Mucosa of stomach (tissue), 1 donor: ENCODE results near the gene LDHAL6B.
"Not testable (repeated sequence)": the region's sequence is repeated elsewhere in the genome, so short reads cannot be mapped to it uniquely, and the experiment has no call there.

Experiments
- H3K27me3 ChIP-seq: one replicate; pipeline ENCODE4 v1.7.0; 2013; ENCODE audit warnings: mild to moderate bottlenecking, low read length; ENCODE audit not compliant: control insufficient read depth, insufficient read depth
- H3K36me3 ChIP-seq: one replicate; pipeline ENCODE4 v1.7.0; 2013; ENCODE audit warnings: low read length; ENCODE audit not compliant: control insufficient read depth, insufficient read depth
- H3K4me1 ChIP-seq: one replicate; pipeline ENCODE4 v1.7.0; 2013; ENCODE audit warnings: mild to moderate bottlenecking, low read length; ENCODE audit not compliant: control insufficient read depth, insufficient read depth
- H3K4me3 ChIP-seq: one replicate; pipeline ENCODE4 v1.7.0; 2013; ENCODE audit warnings: low read length
- H3K9ac ChIP-seq: one replicate; pipeline ENCODE4 v1.7.0; 2013; ENCODE audit warnings: mild to moderate bottlenecking, low read length, moderate library complexity
- H3K9me3 ChIP-seq: one replicate; pipeline ENCODE4 v1.7.0; 2013; ENCODE audit warnings: mild to moderate bottlenecking, low read length, moderate library complexity; ENCODE audit not compliant: control insufficient read depth
- donor health status: Pancreatic carcinoma.

Gene LDHAL6B

GRCh38 chr15:59206623-59207183 lies at the start of gene LDHAL6B:
Gene LDHAL6B, plus strand, starts transcription at chr15:59206843. Its CDS starts 98 bp downstream, at chr15:59206941.
- Histone ChIP-seq H3K36me3 (peaks cover 4% of the 10 kb centered on the region), H3K9me3 (no peaks in the 10 kb centered on the region), H3K27me3 (no peaks in the 10 kb centered on the region), H3K4me3 (no peak within 1 kb of the TSS), H3K9ac (no peak within 1 kb of the TSS), H3K4me1 (no peaks in the 10 kb centered on the region)

GRCh38 chr15:59157396-59157795 lies 49.2 kb upstream of the LDHAL6B start:
- H3K9ac ChIP-seq: no peak overlapping the region
- H3K4me3 ChIP-seq: no peak overlapping the region
- peaks cover 10% of the 10 kb centered on the region for H3K36me3 ChIP-seq
- H3K27me3 ChIP-seq: no peaks in the 10 kb centered on the region
- no peaks in the 10 kb centered on the region for H3K4me1 ChIP-seq
- no peaks in the 10 kb centered on the region for H3K9me3 ChIP-seq

- H3K4me3 ChIP-seq: no peak overlapping the region
- no peaks in the 10 kb centered on the region for H3K4me1 ChIP-seq
- H3K9me3 ChIP-seq: no peaks in the 10 kb centered on the region
- H3K27me3 ChIP-seq: no peaks in the 10 kb centered on the region
- H3K9ac ChIP-seq: no peak overlapping the region
- H3K36me3 ChIP-seq: peaks cover 5% of the 10 kb centered on the region
These were observed 48.6 kb upstream of the LDHAL6B start for GRCh38 chr15:59157840-59158700.

- Histone ChIP-seq H3K4me3 (no peak overlapping the region), H3K36me3 (no peaks in the 10 kb centered on the region), H3K27me3 (no peaks in the 10 kb centered on the region), H3K9me3 (no peaks in the 10 kb centered on the region), H3K4me1 (no peaks in the 10 kb centered on the region), H3K9ac (no peak overlapping the region)
These were observed 48.0 kb upstream of the LDHAL6B start for GRCh38 chr15:59158701-59159034.

- no peaks in the 10 kb centered on the region for H3K4me1 ChIP-seq
- no peak overlapping the region for H3K4me3 ChIP-seq
- no peaks in the 10 kb centered on the region for H3K9me3 ChIP-seq
- no peaks in the 10 kb centered on the region for H3K27me3 ChIP-seq
- H3K36me3 ChIP-seq: no peaks in the 10 kb centered on the region
- no peak overlapping the region for H3K9ac ChIP-seq
These were observed 47.4 kb upstream of the LDHAL6B start for GRCh38 chr15:59159210-59159609.

- no peaks in the 10 kb centered on the region for H3K4me1 ChIP-seq
- no peaks in the 10 kb centered on the region for H3K27me3 ChIP-seq
- no peak overlapping the region for H3K9ac ChIP-seq
- no peaks in the 10 kb centered on the region for H3K9me3 ChIP-seq
- no peak overlapping the region for H3K4me3 ChIP-seq
- no peaks in the 10 kb centered on the region for H3K36me3 ChIP-seq
These were observed 45.6 kb upstream of the LDHAL6B start for GRCh38 chr15:59160880-59161593.

GRCh38 chr15:59162080-59162479 lies 44.6 kb upstream of the LDHAL6B start:
- not testable (repeated sequence) for H3K36me3 ChIP-seq, H3K9ac ChIP-seq, H3K4me3 ChIP-seq, H3K4me1 ChIP-seq, H3K9me3 ChIP-seq, H3K27me3 ChIP-seq

- H3K36me3 ChIP-seq: no peaks in the 10 kb centered on the region
- no peak overlapping the region for H3K9ac ChIP-seq
- peaks cover 10% of the 10 kb centered on the region for H3K4me1 ChIP-seq
- H3K4me3 ChIP-seq: no peak overlapping the region
- H3K27me3 ChIP-seq: no peaks in the 10 kb centered on the region
- H3K9me3 ChIP-seq: no peaks in the 10 kb centered on the region
These were observed 40.9 kb upstream of the LDHAL6B start for GRCh38 chr15:59165726-59166125.

- no peaks in the 10 kb centered on the region for H3K27me3 ChIP-seq
- no peak overlapping the region for H3K9ac ChIP-seq
- H3K4me3 ChIP-seq: no peak overlapping the region
- peaks cover 10% of the 10 kb centered on the region for H3K4me1 ChIP-seq
- H3K9me3 ChIP-seq: no peaks in the 10 kb centered on the region
- no peaks in the 10 kb centered on the region for H3K36me3 ChIP-seq
These were observed 40.5 kb upstream of the LDHAL6B start for GRCh38 chr15:59166166-59166565.

GRCh38 chr15:59166601-59167265 lies 39.9 kb upstream of the LDHAL6B start:
- Histone ChIP-seq H3K9ac (no peak overlapping the region), H3K4me3 (no peak overlapping the region), H3K27me3 (no peaks in the 10 kb centered on the region), H3K4me1 (peaks cover 10% of the 10 kb centered on the region), H3K9me3 (no peaks in the 10 kb centered on the region), H3K36me3 (no peaks in the 10 kb centered on the region)

GRCh38 chr15:59168536-59168935 lies 38.1 kb upstream of the LDHAL6B start:
- Histone ChIP-seq H3K4me1 (peaks cover 10% of the 10 kb centered on the region), H3K9ac (no peak overlapping the region), H3K9me3 (no peaks in the 10 kb centered on the region), H3K36me3 (no peaks in the 10 kb centered on the region), H3K4me3 (no peak overlapping the region), H3K27me3 (no peaks in the 10 kb centered on the region)

- H3K4me3 ChIP-seq: no peak overlapping the region
These were observed 37.4 kb upstream of the LDHAL6B start for GRCh38 chr15:59169251-59169708.

More at GRCh38 chr15:59169251-59169708, 37.4 kb upstream of the LDHAL6B start:
- no peaks in the 10 kb centered on the region for H3K9me3 ChIP-seq
- H3K9ac ChIP-seq: no peak overlapping the region
- no peaks in the 10 kb centered on the region for H3K36me3 ChIP-seq
- peaks cover 13% of the 10 kb centered on the region for H3K4me1 ChIP-seq
- H3K27me3 ChIP-seq: no peaks in the 10 kb centered on the region
